Osteoblast (primary cell): ENCODE results near the gene HERPUD2. TPM values are rescaled to one million over a fixed set of nuclear protein-coding genes. Genes with fewer than 3 reads are reported as not detected.

Source experiments
- DNase-seq: peaks from one replicate; pipeline ENCODE4 v3.0.0; 2011; ENCODE audit warnings: low spot score, mixed read lengths; ENCODE audit not compliant: insufficient read length; ENCODE audit errors: missing footprints
- H2AFZ ChIP-seq: 2 replicates; pipeline ENCODE4 v1.6.0; 2011; ENCODE audit warnings: mild to moderate bottlenecking, low read length
- H3K27ac ChIP-seq: 2 replicates; pipeline ENCODE4 v1.5.1; 2011; ENCODE audit warnings: mild to moderate bottlenecking, low read depth, low read length, moderate library complexity
- H3K27me3 ChIP-seq: 2 replicates; pipeline ENCODE4 v1.6.0; 2012; ENCODE audit warnings: mild to moderate bottlenecking, control low read depth, inconsistent platforms, low read length, moderate library complexity; ENCODE audit not compliant: insufficient read depth
- H3K36me3 ChIP-seq: 2 replicates; pipeline ENCODE4 v1.5.1; 2011; ENCODE audit warnings: mild to moderate bottlenecking, low read length, control low read depth, moderate library complexity; ENCODE audit not compliant: insufficient read depth
- H3K4me1 ChIP-seq: 2 replicates; pipeline ENCODE4 v1.5.1; 2011; ENCODE audit warnings: mild to moderate bottlenecking, low read length, control low read depth, moderate library complexity; ENCODE audit not compliant: insufficient read depth
- H3K4me2 ChIP-seq: 2 replicates; pipeline ENCODE4 v1.6.0; 2011; ENCODE audit warnings: mild to moderate bottlenecking, low read length; ENCODE audit not compliant: insufficient read depth
- H3K4me3 ChIP-seq: fragments of 200-600 bp; sonication (generic); 3 replicates; pipeline ENCODE4 v1.5.1; 2012; ENCODE audit warnings: mild to moderate bottlenecking, low read length, inconsistent platforms; ENCODE audit not compliant: insufficient read depth
- H3K79me2 ChIP-seq: 2 replicates; pipeline ENCODE4 v1.6.0; 2012; ENCODE audit warnings: mild to moderate bottlenecking, low read length, control low read depth, inconsistent platforms; ENCODE audit not compliant: insufficient read depth
- H3K9me3 ChIP-seq: 2 replicates; pipeline ENCODE4 v1.5.1; 2011; ENCODE audit warnings: low read depth, low read length, control low read depth
- H4K20me1 ChIP-seq: 2 replicates; pipeline ENCODE4 v1.6.0; 2012; ENCODE audit warnings: mild to moderate bottlenecking, low read length, control low read depth; ENCODE audit not compliant: insufficient read depth
- CTCF ChIP-seq: IDR thresholded peaks from 2 replicates; pipeline ENCODE4 v1.5.1; 2011; ENCODE audit warnings: mild to moderate bottlenecking, low read depth, low read length, moderate library complexity; ENCODE audit errors: extremely low read depth
- total RNA-seq: library from RNA; depleted of rRNA; stranded (reverse); fragments of >200 nt; gene quantifications from 2 replicates; pipeline ENCODE4 v1.2.3, GENCODE V29; 2012

HERPUD2 gene
- total RNA-seq, 1 donor, result 32.9 TPM

GRCh38 chr7:35718047-35718446 lies 23.1 kb upstream of the HERPUD2 start:
- no peaks in the 10 kb centered on the region for H4K20me1 ChIP-seq
- H3K36me3 ChIP-seq, result no peaks in the 10 kb centered on the region
- no peak for DNase-seq
- H3K9me3 ChIP-seq, result no peaks in the 10 kb centered on the region
- peaks cover 23% of the 10 kb centered on the region for H3K27me3 ChIP-seq
- H3K79me2 ChIP-seq, result no peaks in the 10 kb centered on the region
- H2AFZ ChIP-seq, result no peak overlapping the region
- H3K4me2 ChIP-seq, result no peak overlapping the region
- H3K27ac ChIP-seq, result no peak overlapping the region
- H3K4me1 ChIP-seq, result no peaks in the 10 kb centered on the region
- no peak for TF ChIP-seq CTCF
- H3K4me3 ChIP-seq, result no peak overlapping the region

- H3K79me2 ChIP-seq, result no peaks in the 10 kb centered on the region
- H2AFZ ChIP-seq, result no peak overlapping the region
- DNase-seq, result no peak
- no peak overlapping the region for H3K4me2 ChIP-seq
- H3K4me1 ChIP-seq, result no peaks in the 10 kb centered on the region
- H3K36me3 ChIP-seq, result no peaks in the 10 kb centered on the region
- no peak overlapping the region for H3K27ac ChIP-seq
- H3K27me3 ChIP-seq, result peaks cover 23% of the 10 kb centered on the region
- H3K9me3 ChIP-seq, result no peaks in the 10 kb centered on the region
- no peak overlapping the region for H3K4me3 ChIP-seq
- no peak for TF ChIP-seq CTCF
- H4K20me1 ChIP-seq, result no peaks in the 10 kb centered on the region
These were observed 22.6 kb upstream of the HERPUD2 start for GRCh38 chr7:35717516-35717915.

GRCh38 chr7:35717013-35717412 lies 22.1 kb upstream of the HERPUD2 start:
- Histone ChIP-seq H3K4me1 (no peaks in the 10 kb centered on the region), H3K27me3 (peaks cover 21% of the 10 kb centered on the region), H3K27ac (no peak overlapping the region), H3K4me3 (no peak overlapping the region), H3K9me3 (no peaks in the 10 kb centered on the region), H2AFZ (no peak overlapping the region), H3K4me2 (no peak overlapping the region), H3K79me2 (no peaks in the 10 kb centered on the region), H4K20me1 (no peaks in the 10 kb centered on the region), H3K36me3 (no peaks in the 10 kb centered on the region)
- TF ChIP-seq CTCF, result no peak
- DNase-seq, result no peak

- peak overlapping the region; percentile 1 for H3K4me3 ChIP-seq
- DNase-seq, result peak; percentile 47
- no peaks in the 10 kb centered on the region for H3K4me1 ChIP-seq
- peak overlapping the region; percentile 56 for H3K4me2 ChIP-seq
- no peaks in the 10 kb centered on the region for H3K9me3 ChIP-seq
- H3K27ac ChIP-seq, result no peak overlapping the region
- H3K79me2 ChIP-seq, result no peaks in the 10 kb centered on the region
- TF ChIP-seq CTCF, result no peak
- no peaks in the 10 kb centered on the region for H4K20me1 ChIP-seq
- H3K36me3 ChIP-seq, result no peaks in the 10 kb centered on the region
- H2AFZ ChIP-seq, result no peak overlapping the region
- peaks cover 21% of the 10 kb centered on the region for H3K27me3 ChIP-seq
These were observed 21.3 kb upstream of the HERPUD2 start for GRCh38 chr7:35716038-35716803.
